Common myeloid progenitor, CD34-positive (primary cell): ENCODE measurements around the gene PHAX. TPM values are rescaled to one million over a fixed set of nuclear protein-coding genes. Genes with fewer than 3 reads are reported as not detected.
"Not testable (repeated sequence)": the region's sequence is repeated elsewhere in the genome, so short reads cannot be mapped to it uniquely, and the experiment has no call there.

ENCODE experiments used
- CTCF ChIA-PET: fragments of 350-600 bp; sonication (Branson Sonifier 250); formaldehyde crosslinking; loops from one replicate; lab custom pipeline; 2021; ENCODE audit warnings: antibody characterized with exemption; lab: Charles Lee
- POLR2A ChIA-PET: fragments of 350-600 bp; sonication (Branson Sonifier 250); formaldehyde crosslinking; loops from one replicate; lab custom pipeline; 2021; ENCODE audit warnings: antibody characterized with exemption; lab: Charles Lee
- DNase-seq, 3 donors: peaks; one replicate each; pipeline versions ENCODE4 v3.0.0 to v3.0.0-alpha.2; 2013
- H3K27ac ChIP-seq, 2 experiments: 1 replicate in 1 of 2; 2 replicates in 1 of 2; pipeline ENCODE4 v1.7.0; 2013; ENCODE audit warnings: inconsistent platforms in 2 of 2, low read length in 2 of 2, mild to moderate bottlenecking in 2 of 2, low read depth in 1 of 2, moderate library complexity in 1 of 2; ENCODE audit not compliant: severe bottlenecking in 2 of 2, insufficient read depth in 1 of 2, poor library complexity in 1 of 2
- H3K27me3 ChIP-seq, 5 experiments: replicated peaks in 2 of 5; 1 replicate in 3 of 5; 2 replicates in 2 of 5; pipeline versions ENCODE4 v1.6.1 to v1.7.0; 2013; ENCODE audit warnings: low read length in 4 of 5, mild to moderate bottlenecking in 2 of 5, moderate library complexity in 2 of 5, inconsistent platforms in 1 of 5; ENCODE audit not compliant: insufficient read depth in 5 of 5, control insufficient read depth in 4 of 5
- H3K36me3 ChIP-seq, 4 experiments: 1 replicate in 2 of 4; 2 replicates in 2 of 4; pipeline versions ENCODE4 v1.6.1 to v1.7.0; 2013; ENCODE audit warnings: low read length in 3 of 4, control low read depth in 1 of 4, mild to moderate bottlenecking in 1 of 4; ENCODE audit not compliant: control insufficient read depth in 4 of 4, insufficient read depth in 4 of 4
- H3K4me1 ChIP-seq, 4 experiments: 1 replicate in 3 of 4; 2 replicates in 1 of 4; pipeline versions ENCODE4 v1.6.1 to v1.7.1; 2013; ENCODE audit warnings: low read length in 3 of 4, mild to moderate bottlenecking in 3 of 4, control low read depth in 1 of 4, inconsistent platforms in 1 of 4, moderate library complexity in 1 of 4; ENCODE audit not compliant: control insufficient read depth in 4 of 4, insufficient read depth in 4 of 4; ENCODE audit errors: control extremely low read depth in 1 of 4
- H3K4me3 ChIP-seq, 7 experiments: 1 replicate in 4 of 7; 2 replicates in 3 of 7; pipeline versions ENCODE4 v1.5.1 to v1.7.0; 2013; ENCODE audit warnings: mild to moderate bottlenecking in 7 of 7, low read length in 6 of 7, moderate library complexity in 6 of 7, inconsistent platforms in 2 of 7, low read depth in 2 of 7, control low read depth in 1 of 7; ENCODE audit not compliant: insufficient read depth in 4 of 7, control insufficient read depth in 1 of 7; ENCODE audit errors: extremely low read depth in 1 of 7
- H3K9me3 ChIP-seq, 5 experiments: 1 replicate in 4 of 5; 2 replicates in 1 of 5; pipeline versions ENCODE4 v1.6.1 to v1.7.1; 2013; ENCODE audit warnings: low read length in 4 of 5, mild to moderate bottlenecking in 2 of 5, inconsistent platforms in 1 of 5, low read depth in 1 of 5, moderate library complexity in 1 of 5; ENCODE audit not compliant: control insufficient read depth in 4 of 5, insufficient read depth in 2 of 5; ENCODE audit errors: control extremely low read depth in 1 of 5
- WGBS: methylation state at CpG from one replicate; pipeline ENCODE4 v1.1.5; 2013; ENCODE audit not compliant: insufficient coverage; 5-methylcytosine and 5-hydroxymethylcytosine counted together
- polyA plus RNA-seq: library from polyadenylated mRNA; unstranded; fragments of 120-200 nt; gene quantifications from one replicate; pipeline ENCODE4 v1.2.1, GENCODE V29; 2013

PHAX gene
- 28.8 TPM for polyA plus RNA-seq

GRCh38 chr5:126600631-126601511 lies at the start of gene PHAX:
Gene PHAX, plus strand, starts transcription at chr5:126600947. Its CDS starts 16 bp downstream, at chr5:126600963.
- POLR2A ChIA-PET, result interaction anchor here (0.9 kb wide), 1 partner anchor 377 kb away, joined by 3 read pairs; no protein-coding TSS in a partner anchor
- H3K27me3 ChIP-seq, result no peaks in the 10 kb centered on the region
- CTCF ChIA-PET, result interaction anchor here (0.6 to 1.6 kb wide), 10 partner anchors 8 to 349 kb away, joined by 3 to 8 read pairs (median 4); no protein-coding TSS in a partner anchor
- H3K4me1 ChIP-seq, result peaks cover 0 to 16% (median 12%) of the 10 kb centered on the region in 4 experiments
- 3% methylated on average over 78 of the region's 79 CpGs for WGBS
- peak; percentile 79 to 86 (median 81) for DNase-seq
- peak within 1 kb of the TSS; percentile 75 to 100 (median 94) for H3K4me3 ChIP-seq
- peak within 1 kb of the TSS in 1 of 2 experiments; percentile 74 for H3K27ac ChIP-seq
- H3K9me3 ChIP-seq, result no peaks in the 10 kb centered on the region
- peaks cover 2 to 22% (median 13%) of the 10 kb centered on the region in 4 experiments for H3K36me3 ChIP-seq

- no peaks in the 10 kb centered on the region for H3K9me3 ChIP-seq
- H3K4me1 ChIP-seq, result no peaks in the 10 kb centered on the region
- no peaks in the 10 kb centered on the region for H3K27me3 ChIP-seq
- H3K4me3 ChIP-seq, result no peak overlapping the region
- DNase-seq, result no peak
- 100% methylated on average over 1 of the region's 2 CpGs for WGBS
- H3K36me3 ChIP-seq, result peaks cover 0 to 16% (median 10%) of the 10 kb centered on the region in 4 experiments
- H3K27ac ChIP-seq, result no peak overlapping the region
- CTCF ChIA-PET, result no interaction called here
- POLR2A ChIA-PET, result no interaction called here
These were observed 48.1 kb upstream of the PHAX start for GRCh38 chr5:126552614-126553013.

GRCh38 chr5:126555101-126555500 lies 45.6 kb upstream of the PHAX start:
- H3K9me3 ChIP-seq, POLR2A ChIA-PET, H3K4me3 ChIP-seq, H3K4me1 ChIP-seq, DNase-seq, H3K27ac ChIP-seq, H3K27me3 ChIP-seq, CTCF ChIA-PET: not testable (repeated sequence)
- H3K36me3 ChIP-seq, result peaks cover 0 to 12% (median 8%) of the 10 kb centered on the region in 4 experiments
- WGBS, result 99% methylated on average over 8 of the region's 9 CpGs

- DNase-seq, result no peak
- Histone ChIP-seq H3K36me3 (peaks cover 0 to 3% (median under 1%) of the 10 kb centered on the region in 4 experiments), H3K4me1 (no peaks in the 10 kb centered on the region), H3K27ac (no peak overlapping the region), H3K9me3 (no peaks in the 10 kb centered on the region), H3K27me3 (no peaks in the 10 kb centered on the region), H3K4me3 (no peak overlapping the region)
- ChIA-PET CTCF (no interaction called here), POLR2A (no interaction called here)
- WGBS, result no CpG with 5 or more reads among the region's 1 CpG
These were observed 38.8 kb upstream of the PHAX start for GRCh38 chr5:126561908-126562307.

GRCh38 chr5:126562823-126563222 lies 37.9 kb upstream of the PHAX start:
- DNase-seq, result no peak
- Histone ChIP-seq H3K4me3 (no peak overlapping the region), H3K9me3 (no peaks in the 10 kb centered on the region), H3K27ac (no peak overlapping the region), H3K27me3 (no peaks in the 10 kb centered on the region), H3K4me1 (no peaks in the 10 kb centered on the region), H3K36me3 (peaks cover 0 to 3% (median under 1%) of the 10 kb centered on the region in 4 experiments)
- POLR2A ChIA-PET, result no interaction called here
- CTCF ChIA-PET, result no interaction called here
- WGBS, result no CpG with 5 or more reads among the region's 2 CpGs

- Histone ChIP-seq H3K9me3 (no peaks in the 10 kb centered on the region), H3K4me1 (no peaks in the 10 kb centered on the region), H3K27ac (no peak overlapping the region), H3K4me3 (no peak overlapping the region), H3K36me3 (peaks cover 0 to 9% (median 4%) of the 10 kb centered on the region in 4 experiments), H3K27me3 (no peaks in the 10 kb centered on the region)
- no peak for DNase-seq
- CTCF ChIA-PET, result no interaction called here
- POLR2A ChIA-PET, result no interaction called here
- WGBS, result 100% methylated on average over 2 of the region's 4 CpGs
These were observed 32.5 kb upstream of the PHAX start for GRCh38 chr5:126568206-126568755.

GRCh38 chr5:126575644-126576043 lies 25.1 kb upstream of the PHAX start:
- no peak overlapping the region for H3K4me3 ChIP-seq
- ChIA-PET POLR2A (interaction anchor here (0.7 kb wide), 1 partner anchor 10 kb away, joined by 3 read pairs; no protein-coding TSS in a partner anchor), CTCF (no interaction called here)
- H3K27ac ChIP-seq, result no peak overlapping the region
- no peaks in the 10 kb centered on the region for H3K4me1 ChIP-seq
- H3K9me3 ChIP-seq, result no peaks in the 10 kb centered on the region
- H3K36me3 ChIP-seq, result peaks cover 0 to 5% (median 4%) of the 10 kb centered on the region in 4 experiments
- no peak for DNase-seq
- 92% methylated on average over 5 of the region's 10 CpGs for WGBS
- H3K27me3 ChIP-seq, result no peaks in the 10 kb centered on the region
